GM18873 (cell line): ENCODE results near the gene C1orf35.

Source experiments
- ATAC-seq: cut with Tn5 transposase; IDR thresholded peaks from one replicate; pipeline ENCODE4 v1.9.1; 2021; ENCODE audit warnings: mild to moderate bottlenecking, moderate library complexity, moderate number of reproducible peaks; ENCODE audit not compliant: unreplicated experiment, low FRiP score

C1orf35 gene

DNA sequence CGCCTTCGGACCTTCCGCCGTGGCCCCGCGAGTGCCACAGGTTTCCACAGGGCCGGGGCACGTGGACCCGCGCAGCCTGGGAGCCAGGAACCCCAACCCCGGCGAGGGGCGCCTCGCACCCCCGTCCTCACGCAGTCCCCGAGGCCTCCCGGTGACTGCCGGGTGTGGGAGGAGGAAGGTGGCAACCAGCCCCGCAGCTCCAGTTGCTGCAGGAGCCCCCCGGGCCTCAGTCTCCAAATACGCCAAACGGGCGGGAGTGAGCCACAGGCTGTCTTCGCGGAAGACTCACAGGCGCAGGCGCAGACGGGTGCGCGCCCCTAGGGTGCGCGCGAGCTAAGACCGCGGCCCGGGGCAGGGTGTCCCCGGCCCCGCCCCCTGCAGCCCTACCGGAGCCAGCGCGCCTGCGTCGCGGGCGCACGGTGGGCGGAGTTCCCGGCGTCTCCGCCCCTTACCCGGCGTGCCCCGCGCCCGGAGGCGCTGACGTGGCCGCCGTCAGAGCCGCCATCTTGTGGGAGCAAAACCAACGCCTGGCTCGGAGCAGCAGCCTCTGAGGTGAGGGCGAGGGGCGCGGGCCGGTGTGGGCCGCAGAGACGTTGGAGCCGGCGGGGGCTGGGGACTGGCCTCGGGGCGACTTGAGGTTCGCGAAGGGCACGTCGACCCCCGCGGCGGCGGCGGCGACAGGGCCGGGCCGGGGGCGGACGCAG is 20.8 kb downstream of the C1orf35 start, which contains the start of gene ARF1:
ARF1 (plus strand) TSS at position 495 of the 704 bp plus-strand sequence. CDS start 14,407 bp downstream, outside the sequence.
- peak; percentile 57 for ATAC-seq

DNA sequence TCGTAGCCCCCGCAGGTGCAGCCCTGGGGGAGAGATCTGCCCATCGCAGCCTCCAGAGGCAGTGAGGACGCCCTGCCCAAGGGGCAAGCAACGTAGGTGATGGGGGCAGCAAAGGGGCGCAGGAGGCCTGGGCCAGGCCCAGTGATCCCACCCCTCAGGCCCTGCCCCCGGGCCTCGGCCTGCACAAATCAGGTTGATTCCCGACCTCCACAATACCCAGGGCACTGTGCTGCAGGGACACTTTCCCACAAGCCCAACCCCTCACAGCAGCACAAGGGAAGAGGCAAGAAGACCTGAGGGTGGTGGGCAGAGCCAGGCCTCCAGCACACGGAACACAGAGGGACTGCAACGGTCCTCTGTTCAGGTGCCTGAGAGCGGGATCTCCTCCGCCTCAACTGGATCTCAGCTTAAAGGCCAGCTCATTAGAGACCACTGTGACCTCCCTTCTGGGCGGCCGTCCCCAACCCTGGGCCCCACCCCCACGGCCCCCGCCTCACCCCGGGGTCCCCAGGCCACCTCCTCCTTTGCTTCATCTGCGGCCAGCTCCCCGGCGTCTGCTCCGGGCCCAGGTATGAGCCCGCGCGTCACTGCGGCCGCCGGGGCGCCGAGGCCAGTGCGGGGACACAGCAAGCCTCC is 21.4 kb downstream of the C1orf35 start:
- no peak for ATAC-seq

DNA sequence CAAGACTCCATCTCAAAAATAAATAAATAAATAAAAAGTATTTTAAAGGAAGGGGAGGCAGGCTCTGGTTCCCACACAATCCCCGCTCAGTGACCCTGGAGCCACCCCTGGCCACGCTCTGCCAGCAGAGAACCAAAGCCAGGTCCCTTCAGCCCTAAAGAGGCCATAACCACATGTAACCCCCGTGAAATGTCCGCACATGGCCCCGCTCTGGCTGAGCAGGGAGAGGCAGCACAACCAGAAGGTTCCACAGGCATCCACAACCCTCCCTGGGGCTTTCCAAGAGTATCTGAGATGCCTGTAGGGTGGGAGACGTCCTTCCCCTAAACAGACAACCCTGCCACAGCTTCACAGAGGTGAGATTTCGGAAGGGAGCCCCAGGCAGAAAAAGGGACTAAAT is 22.0 kb downstream of the C1orf35 start:
- no peak for ATAC-seq

DNA sequence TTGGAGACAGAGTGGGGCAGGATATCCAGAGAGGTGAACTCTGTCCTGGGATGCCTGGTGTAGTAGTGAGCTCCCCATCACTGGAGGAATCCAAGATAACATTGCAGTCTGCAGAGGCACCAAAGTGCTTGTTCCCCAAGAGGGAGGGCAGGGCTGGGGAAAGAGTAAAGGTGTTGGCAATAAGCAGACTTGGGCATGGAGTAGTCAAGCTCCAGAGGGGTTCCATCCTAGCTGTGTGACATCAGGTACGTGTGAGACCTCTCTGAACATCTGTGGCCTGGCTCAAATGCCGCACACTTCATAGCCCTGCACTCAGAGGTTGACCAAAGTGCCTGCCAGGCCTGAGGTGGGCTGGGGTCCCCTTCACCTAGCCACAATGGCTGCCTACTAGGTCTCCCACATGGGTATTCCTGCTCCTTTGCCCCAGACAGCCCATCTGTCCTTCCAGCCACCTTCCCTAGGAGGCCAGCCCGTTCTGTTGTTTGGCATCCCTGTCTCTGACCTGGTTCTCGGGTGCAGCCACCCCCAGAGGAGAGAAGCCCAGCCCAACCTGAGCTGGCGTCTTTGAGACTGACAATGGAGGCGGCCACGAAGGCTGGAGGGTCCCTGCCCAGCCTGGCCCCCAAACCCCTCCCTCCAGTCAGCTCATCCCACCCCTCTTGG is 23.4 kb downstream of the C1orf35 start:
- ATAC-seq, result no peak

DNA sequence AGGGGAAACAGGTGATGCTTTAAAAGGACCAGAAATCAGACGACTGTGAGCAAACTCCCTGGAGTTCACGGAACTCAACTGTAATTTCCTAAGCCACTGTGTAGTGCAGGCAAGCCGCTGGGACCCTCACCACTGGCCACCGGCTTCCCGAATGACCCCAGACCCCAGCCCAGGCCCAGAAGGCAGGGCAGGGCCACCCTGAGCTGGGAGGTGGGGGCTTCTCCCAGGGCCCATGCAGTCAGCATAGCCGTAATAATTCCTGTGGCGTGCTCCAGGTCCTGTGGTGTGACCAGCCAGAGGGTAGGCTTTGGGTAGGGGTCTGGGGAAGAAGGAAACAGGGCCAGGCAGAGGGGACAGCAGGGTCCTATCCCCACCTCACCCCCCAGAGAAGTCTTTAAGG is 24.1 kb downstream of the C1orf35 start:
- no peak for ATAC-seq

DNA sequence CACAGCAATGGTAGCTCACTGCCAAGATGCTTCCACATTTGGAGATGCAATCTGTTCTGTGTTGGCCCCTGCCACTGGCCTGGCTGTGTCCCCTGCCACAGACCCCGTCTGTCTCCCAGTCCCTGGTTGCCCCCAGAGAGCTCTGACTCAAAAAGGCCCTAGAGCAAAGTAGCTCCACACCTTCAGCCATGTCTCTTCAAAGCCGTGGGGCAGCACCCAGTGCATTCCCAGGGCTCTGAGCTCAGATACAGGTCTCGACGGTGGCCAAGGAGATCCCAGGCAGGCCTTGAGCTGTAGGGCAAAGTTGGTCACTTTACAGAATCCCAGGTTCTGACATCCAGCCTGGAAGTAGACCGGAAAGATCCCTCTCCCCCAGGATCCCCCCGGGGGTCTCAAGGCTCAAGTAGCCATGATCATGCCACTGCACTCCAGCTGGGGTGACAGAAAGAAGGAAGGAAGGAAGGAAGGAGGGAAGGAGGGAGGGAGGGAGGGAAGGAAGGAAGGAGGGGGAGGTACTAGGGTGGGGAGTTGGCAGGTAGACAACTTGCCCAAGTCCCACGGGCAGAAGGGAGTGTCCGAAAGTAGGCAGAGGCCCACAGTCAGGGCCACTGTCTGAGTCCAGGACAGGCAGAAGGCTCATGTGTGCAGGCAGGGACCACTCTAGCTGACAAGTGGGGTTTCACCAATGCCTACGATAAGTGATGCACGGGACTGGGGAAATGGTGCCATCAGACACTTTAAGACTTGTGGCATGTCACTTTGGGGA is 25.4 kb downstream of the C1orf35 start:
- ATAC-seq, result no peak

DNA sequence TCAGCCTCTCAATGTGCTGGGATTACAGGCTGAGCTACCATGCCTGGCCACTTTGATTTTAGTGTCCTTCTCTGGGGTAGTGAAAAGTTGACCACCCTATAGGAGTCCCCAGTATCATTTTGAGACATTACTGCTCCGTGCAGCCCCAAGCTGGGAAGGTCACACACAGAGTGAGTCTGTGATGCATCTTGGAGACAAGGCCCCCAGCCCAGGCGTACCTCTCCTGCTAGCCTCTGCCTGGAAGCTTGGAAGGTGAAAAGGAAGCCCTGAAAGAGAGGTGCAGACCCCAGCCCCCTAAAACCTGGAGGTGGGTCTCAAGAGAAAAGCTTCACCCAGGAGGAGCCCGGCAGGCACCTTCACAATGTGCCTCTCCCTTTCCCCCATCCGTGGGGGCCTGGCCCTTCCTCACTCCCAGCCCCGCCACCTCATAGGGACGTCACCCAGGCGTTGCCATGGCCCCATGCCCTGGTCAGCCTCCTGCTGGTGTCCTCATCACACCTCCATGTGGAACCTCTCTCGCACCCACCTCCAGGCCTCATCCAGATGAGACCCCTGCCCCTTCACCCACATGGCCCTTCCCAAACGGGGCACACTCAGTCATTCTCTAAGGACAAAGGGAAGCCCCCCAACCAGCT is 26.2 kb downstream of the C1orf35 start:
- no peak for ATAC-seq

DNA sequence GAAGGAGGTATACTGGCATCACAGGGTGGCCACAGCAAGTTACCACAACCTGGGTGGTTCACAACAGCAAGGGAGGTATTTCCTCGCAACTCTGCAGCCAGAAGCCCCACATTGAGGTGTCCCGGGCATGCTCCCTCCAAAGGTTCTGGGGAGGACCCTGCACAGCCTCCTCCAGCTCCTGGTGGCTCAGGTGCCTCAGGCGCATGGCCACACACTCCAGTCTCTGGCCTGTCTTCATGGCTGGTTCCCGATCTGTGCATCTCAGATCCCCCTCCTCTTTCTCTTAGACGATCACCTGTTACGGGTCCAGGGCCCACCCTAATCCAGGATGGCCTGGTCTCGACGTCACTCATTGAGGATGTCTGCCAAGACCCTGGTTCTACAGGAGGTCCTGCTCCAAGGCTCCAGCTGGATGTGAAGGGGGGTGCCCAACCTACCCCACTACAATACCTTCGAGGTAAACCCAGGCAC is 27.3 kb downstream of the C1orf35 start:
- no peak for ATAC-seq

DNA sequence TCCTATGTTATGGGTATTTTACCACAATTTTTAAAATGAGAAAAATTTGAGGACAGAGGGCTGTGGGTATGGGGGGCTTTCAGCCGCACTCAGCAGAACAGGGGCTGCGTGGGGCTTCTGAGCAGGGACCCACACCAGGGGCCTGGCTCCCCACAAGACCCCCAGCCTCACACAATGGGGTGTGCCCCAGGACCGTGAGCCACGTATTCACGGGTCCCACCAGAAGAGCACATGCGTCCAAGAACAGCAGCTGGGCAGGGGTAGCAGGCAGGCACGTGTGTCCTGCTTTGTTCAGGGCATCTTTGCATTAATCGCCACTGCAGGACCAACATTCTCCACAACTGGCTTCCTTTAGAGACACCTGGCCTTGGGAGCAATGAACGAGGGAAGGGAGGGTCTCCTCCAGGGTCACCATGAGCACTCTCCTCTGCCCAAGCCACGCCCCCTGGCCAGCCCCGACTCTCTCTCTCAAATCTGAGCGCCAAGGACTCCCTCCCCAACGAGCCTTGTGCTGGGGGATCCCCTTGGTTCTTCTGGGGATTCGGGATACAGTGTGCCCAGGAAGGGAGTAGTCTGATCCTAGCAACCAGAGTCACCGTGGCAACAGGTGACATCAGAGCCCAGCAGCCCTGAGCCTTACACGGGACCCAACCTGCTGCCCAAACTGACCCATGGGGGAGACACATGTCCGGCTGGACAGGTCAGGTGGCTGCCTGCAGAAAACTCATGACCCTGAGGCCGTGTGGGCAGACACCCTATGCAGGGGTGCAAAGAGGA is 28.0 kb downstream of the C1orf35 start:
- ATAC-seq, result no peak

DNA sequence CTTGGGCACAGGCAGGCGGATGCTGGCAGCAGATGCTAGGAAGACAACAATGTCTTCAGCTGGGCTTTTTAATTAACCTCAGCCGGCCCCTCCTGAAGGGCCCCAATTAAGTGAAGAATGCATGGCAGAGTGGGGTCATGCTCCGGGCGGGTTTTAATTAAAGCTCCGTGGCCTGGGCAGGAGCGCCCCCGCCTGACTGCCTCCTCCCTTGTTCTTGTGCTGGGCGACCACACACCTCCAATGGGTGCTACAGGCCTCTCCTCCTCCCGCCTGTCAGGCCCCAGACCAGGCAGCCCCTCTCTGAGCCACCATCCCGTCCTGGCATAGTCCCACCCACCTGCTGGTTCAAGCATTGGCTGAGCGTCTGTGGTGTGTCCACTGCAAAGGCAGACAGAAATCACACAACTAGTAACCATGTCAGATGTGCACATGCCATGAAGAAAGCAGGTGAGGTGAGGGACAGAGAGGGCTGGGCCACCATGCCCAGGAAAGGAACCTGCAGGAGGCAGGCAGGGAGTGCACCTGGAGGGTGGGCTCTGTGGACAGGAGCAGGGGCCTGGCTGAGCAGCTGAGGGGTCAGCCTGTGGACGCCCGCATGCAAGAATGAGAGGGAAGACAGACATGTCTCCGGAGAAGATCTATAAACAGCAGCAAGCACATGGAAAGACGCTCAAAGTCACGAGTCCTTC is 29.1 kb downstream of the C1orf35 start:
- ATAC-seq, result no peak

DNA sequence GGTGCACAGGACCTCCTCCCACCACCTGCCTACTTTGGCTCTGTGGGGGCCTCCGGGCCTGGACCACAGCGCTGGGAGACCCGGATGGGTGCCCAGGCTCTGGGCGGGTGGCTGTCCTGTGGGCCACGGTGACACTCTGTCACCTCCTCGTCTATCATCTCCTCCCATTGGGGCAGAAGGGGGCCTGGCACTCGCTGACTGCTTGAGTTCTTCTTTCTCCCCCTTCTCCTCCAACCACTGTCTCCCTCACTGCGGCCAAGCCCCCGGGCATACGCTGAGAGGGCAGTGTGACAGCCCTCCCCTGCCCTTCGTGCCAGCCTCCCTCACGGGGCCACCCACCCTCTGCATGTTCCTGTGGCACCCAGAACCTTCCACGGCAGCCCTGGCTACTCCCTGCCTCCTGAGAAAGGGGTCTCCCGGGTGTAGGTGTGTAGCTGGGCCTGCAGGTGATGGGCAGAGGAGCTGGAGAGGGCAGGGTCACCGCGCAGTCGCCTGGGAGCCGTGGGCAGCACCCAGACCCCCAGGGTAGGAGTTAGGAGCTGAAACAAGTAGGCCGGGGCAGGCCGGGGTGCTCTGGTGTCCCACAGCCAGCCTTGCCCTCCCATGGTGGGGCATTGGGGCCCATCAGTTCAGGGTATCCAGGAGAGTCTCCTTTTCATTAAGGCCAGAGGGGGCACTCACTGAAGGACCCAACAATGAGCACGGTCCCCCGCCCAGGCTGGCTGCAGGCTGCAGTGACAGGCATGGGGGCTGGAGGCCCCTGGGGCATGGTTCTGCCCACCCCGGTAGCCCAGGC is 29.9 kb downstream of the C1orf35 start:
- no peak for ATAC-seq

DNA sequence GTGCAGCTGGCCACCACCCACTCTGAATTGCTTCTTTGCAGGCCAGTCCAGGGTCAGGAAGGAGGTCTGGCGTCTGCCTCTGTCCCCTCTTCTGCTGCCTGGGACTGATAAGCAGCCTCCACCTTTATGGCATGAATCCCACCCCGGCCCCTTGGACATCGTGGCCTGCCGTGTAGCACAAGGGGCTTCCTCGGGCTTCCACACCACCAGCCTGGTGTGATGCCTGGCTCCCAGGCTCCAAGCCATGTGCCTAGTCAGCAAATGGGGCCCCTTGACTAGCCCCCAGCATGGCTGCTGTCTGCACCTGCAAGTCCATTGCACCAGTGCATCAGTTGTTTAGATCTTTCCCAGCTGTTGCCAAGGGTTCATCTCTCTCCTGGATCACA is 30.5 kb downstream of the C1orf35 start:
- ATAC-seq, result no peak

DNA sequence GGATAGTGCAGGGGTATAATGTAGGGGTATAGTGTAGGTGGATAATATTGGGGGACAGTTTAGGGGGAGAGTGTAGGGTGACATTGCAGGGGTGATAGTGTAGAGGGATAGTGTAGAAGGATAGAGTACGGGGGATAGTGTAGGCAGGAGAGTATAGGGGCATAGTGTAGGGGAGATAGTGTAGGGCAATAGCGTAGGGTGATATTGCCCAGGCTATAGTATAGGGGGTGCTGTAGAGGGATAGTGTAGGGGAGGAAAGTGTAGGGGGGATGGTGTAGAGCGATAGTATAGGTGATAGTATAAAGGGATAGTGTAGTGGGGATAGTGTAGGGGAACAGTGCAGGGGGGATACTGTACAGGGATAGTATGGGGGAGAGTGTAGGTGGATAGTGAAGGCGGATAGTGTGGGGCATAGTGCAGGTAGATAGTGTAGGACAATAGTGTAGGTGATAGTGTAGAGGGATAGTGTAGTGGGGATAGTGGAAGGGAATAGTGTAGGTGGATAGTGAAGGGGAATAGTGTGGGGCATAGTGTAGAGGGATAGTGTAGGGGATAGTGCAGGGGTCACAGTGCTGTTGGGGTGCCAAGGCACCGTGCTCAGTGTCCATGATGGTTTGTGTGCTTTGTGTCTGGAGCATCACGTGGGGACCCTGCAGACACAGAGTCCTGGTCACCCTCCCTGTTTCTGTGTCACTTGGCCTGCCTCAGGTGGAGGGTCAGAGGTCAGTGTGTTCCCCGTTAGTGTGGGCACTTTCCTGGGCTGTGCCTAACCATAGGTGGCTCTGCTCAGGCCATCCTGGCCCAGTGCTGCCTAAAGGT is 31.1 kb downstream of the C1orf35 start:
- ATAC-seq, result no peak

DNA sequence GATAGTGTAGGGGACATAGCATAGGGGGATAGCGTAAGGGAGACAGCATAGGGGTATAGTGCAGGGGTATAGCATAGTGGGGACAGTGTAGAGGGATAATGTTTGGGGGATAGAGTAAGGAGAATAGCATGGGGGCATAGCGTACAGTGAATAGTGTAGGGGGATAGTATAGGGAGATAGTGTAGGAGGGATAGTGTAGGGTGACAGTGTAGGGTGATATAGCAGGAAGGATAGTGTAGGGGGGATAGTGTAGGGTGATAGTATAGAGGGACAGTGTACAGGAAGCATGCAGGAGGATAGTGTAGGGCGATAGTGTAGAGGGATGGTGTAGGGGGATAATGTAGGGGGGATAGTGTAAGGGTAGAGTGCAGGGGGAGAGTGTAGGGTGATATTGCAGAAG is 32.3 kb downstream of the C1orf35 start:
- no peak for ATAC-seq

DNA sequence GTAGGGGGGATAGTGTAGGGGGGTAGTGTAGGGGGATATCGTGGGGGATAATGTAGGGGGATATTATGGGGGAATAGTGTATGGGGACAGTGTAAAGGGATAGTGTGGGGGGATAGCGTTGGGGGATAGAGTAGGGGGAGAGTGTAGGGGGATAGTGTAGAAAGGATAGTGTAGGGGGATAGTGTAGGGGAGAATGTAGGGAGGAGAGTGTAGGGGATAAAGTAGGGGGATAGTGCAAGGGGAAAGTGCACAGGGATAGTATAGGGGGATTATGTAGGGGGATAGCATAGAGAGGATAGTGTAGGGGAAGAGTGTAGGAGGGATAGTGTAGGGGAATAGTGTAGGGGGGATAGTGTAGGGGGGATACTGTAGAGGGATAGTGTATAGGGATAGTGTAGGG is 33.0 kb downstream of the C1orf35 start:
- no peak for ATAC-seq

DNA sequence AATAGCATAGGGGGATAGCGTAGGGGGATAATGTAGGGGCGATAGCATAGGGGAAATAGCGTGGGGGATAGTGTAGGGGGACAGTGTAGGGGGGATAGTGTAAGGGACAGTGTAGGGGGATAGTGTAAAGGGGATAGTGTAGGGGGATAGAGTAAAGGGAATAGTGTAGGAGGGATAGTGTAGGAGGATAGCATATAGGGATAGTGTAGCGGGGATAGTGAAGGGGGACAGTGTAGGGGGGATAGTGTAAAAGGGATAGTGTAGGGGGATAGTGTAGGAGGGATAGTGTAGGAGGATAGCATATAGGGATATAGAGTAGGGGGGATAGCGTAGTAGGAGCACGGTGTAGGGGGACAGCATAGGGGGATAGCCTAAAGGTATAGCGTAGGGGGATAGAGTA is 34.8 kb downstream of the C1orf35 start:
- no peak for ATAC-seq

DNA sequence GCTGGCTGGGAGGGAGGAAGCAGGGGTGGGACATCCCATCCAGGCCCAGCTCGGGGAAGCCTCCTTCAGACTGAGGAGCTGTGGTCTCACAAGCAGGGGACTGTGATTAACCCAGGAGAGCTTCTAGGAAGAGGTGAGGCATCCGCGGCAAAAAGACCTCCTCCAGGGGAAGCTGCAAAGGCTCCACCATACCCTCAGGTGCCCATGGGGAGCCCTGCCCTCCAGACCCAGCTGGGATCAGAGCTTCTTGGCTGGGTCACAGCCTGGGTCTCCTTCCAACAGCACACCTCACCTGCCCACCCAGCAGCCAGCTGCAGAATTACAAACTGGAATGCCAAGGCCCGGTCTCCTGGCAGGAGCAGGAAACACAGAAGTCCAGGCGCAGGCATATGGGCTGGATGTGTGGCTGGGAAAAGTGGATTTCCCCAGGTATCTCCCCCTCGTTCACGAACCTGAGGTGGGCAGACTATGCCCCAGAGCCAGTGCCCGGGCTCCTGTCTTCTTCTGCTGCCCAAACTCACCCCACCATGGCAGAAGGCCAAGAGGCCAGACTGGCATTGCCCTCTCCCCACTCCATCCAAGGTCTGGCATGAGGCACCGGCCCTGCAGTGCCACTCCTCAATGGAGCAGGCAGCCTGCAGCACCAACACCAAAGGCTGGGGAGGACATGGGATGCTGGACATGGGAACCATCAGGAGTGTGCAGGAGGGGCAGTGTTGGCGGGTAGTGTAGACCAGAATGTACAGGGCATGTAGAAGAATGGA is 36.1 kb downstream of the C1orf35 start:
- ATAC-seq, result no peak
